IMR-90 (cell line): ENCODE results near the gene PLA2G10. TPM values are rescaled to one million over a fixed set of nuclear protein-coding genes. Genes with fewer than 3 reads are reported as not detected.
"Not testable (repeated sequence)": the region's sequence is repeated elsewhere in the genome, so short reads cannot be mapped to it uniquely, and the experiment has no call there.

ENCODE experiments used
- ATAC-seq: fragments of 200-7000 bp; cut with Tn5 transposase; 2 replicates; pipeline ENCODE4 v1.9.1; 2020; ENCODE audit warnings: low read depth, mild to moderate bottlenecking, moderate library complexity
- BruUV-seq: library from RNA; stranded (reverse); fragments of 400-500 nt; replicated peaks from 2 replicates; lab custom pipeline; 2021; lab: Mats Ljungman, UMichigan
- CTCF ChIA-PET: fragments of 300-600 bp; formaldehyde crosslinking; extraction: SDS; loops from one replicate; lab custom pipeline; 2021; ENCODE audit warnings: antibody characterized with exemption; lab: Yijun Ruan, JAX
- POLR2A ChIA-PET: fragments of 300-600 bp; sonication (Branson Sonifier 250); formaldehyde crosslinking; loops from one replicate; lab custom pipeline; 2022; ENCODE audit warnings: antibody characterized with exemption; ENCODE audit not compliant: unreplicated experiment; lab: Charles Lee
- DNase-seq: peaks from one replicate; pipeline ENCODE4 v3.0.0; 2013
- H2AFZ ChIP-seq: replicated peaks from 2 replicates; pipeline ENCODE3; 2013; ENCODE audit warnings: low read length, mild to moderate bottlenecking; ENCODE audit not compliant: poor library complexity
- H2AK5ac ChIP-seq: 2 replicates; pipeline ENCODE4 v1.6.1; 2013; ENCODE audit warnings: low read depth, low read length, inconsistent platforms
- H2AK9ac ChIP-seq: replicated peaks from 2 replicates; pipeline ENCODE3; 2013; ENCODE audit warnings: mild to moderate bottlenecking, low read depth, low read length, moderate library complexity; ENCODE audit not compliant: poor library complexity
- H2BK120ac ChIP-seq: 2 replicates; pipeline ENCODE4 v1.6.1; 2013; ENCODE audit warnings: low read depth, low read length, inconsistent platforms
- H2BK15ac ChIP-seq: 3 replicates; pipeline ENCODE4 v1.6.1; 2013; ENCODE audit warnings: low read depth, low read length, inconsistent platforms
- H2BK20ac ChIP-seq: 2 replicates; pipeline ENCODE4 v1.6.1; 2013; ENCODE audit warnings: low read depth, mild to moderate bottlenecking, inconsistent platforms, low read length, moderate library complexity
- H2BK5ac ChIP-seq: 2 replicates; pipeline ENCODE4 v1.6.1; 2013; ENCODE audit warnings: mild to moderate bottlenecking, low read depth, low read length, inconsistent platforms; ENCODE audit not compliant: poor library complexity, severe bottlenecking
- H3K14ac ChIP-seq: replicated peaks from 2 replicates; pipeline ENCODE4 v1.6.1; 2013; ENCODE audit warnings: low read depth, low read length, inconsistent platforms
- H3K18ac ChIP-seq: 2 replicates; pipeline ENCODE4 v1.6.1; 2013; ENCODE audit warnings: low read depth, low read length, control low read depth
- H3K23ac ChIP-seq: 2 replicates; pipeline ENCODE4 v1.6.1; 2013; ENCODE audit warnings: low read depth, low read length, inconsistent platforms
- H3K27ac ChIP-seq: 2 replicates; pipeline ENCODE4 v1.5.1; 2013; ENCODE audit warnings: mild to moderate bottlenecking, control low read depth, low read length; ENCODE audit not compliant: insufficient read depth
- H3K27me3 ChIP-seq: 2 replicates; pipeline ENCODE4 v1.6.1; 2013; ENCODE audit warnings: low read length; ENCODE audit not compliant: control insufficient read depth, insufficient read depth
- H3K36me3 ChIP-seq: 2 replicates; pipeline ENCODE4 v1.6.1; 2013; ENCODE audit warnings: low read length, mixed read lengths; ENCODE audit not compliant: control insufficient read depth, insufficient read depth
- H3K4ac ChIP-seq: 2 replicates; pipeline ENCODE4 v1.6.1; 2013; ENCODE audit warnings: low read depth, low read length, inconsistent platforms
- H3K4me1 ChIP-seq: 2 replicates; pipeline ENCODE4 v1.6.1; 2013; ENCODE audit warnings: low read length, mixed read lengths; ENCODE audit not compliant: control insufficient read depth, insufficient read depth
- H3K4me2 ChIP-seq: 2 replicates; pipeline ENCODE4 v1.6.1; 2013; ENCODE audit warnings: low read depth, mild to moderate bottlenecking, control low read depth, low read length, moderate library complexity
- H3K4me3 ChIP-seq: 2 replicates; pipeline ENCODE4 v1.5.1; 2013; ENCODE audit warnings: low read depth, mild to moderate bottlenecking, control low read depth, low read length, moderate library complexity; ENCODE audit not compliant: insufficient read depth
- H3K56ac ChIP-seq: 2 replicates; pipeline ENCODE4 v1.6.1; 2013; ENCODE audit warnings: low read length, inconsistent platforms; ENCODE audit not compliant: insufficient read depth; ENCODE audit errors: extremely low read depth
- H3K79me1 ChIP-seq, 2 experiments: 2 replicates each; pipeline ENCODE4 v1.6.1; 2013; ENCODE audit warnings: low read length in 2 of 2, inconsistent platforms in 1 of 2, low read depth in 1 of 2
- H3K9ac ChIP-seq: 2 replicates; pipeline ENCODE4 v1.6.1; 2013; ENCODE audit warnings: low read depth, low read length, control low read depth
- H3K9me1 ChIP-seq: 2 replicates; pipeline ENCODE4 v1.6.1; 2013; ENCODE audit warnings: low read length, inconsistent platforms; ENCODE audit not compliant: insufficient read depth
- H3K9me3 ChIP-seq: 2 replicates; pipeline ENCODE4 v1.6.1; 2013; ENCODE audit warnings: low read length; ENCODE audit not compliant: control insufficient read depth, insufficient read depth
- H4K20me1 ChIP-seq: 2 replicates; pipeline ENCODE4 v1.6.1; 2013; ENCODE audit warnings: low read length, inconsistent platforms; ENCODE audit not compliant: insufficient read depth
- H4K5ac ChIP-seq: 2 replicates; pipeline ENCODE4 v1.6.1; 2013; ENCODE audit warnings: mild to moderate bottlenecking, low read depth, low read length, control low read depth
- H4K8ac ChIP-seq, 2 experiments: 2 replicates each; pipeline ENCODE4 v1.6.1; 2013; ENCODE audit warnings: low read depth in 2 of 2, low read length in 2 of 2, control low read depth in 1 of 2, inconsistent platforms in 1 of 2
- H4K91ac ChIP-seq: 2 replicates; pipeline ENCODE4 v1.6.1; 2013; ENCODE audit warnings: low read depth, low read length, inconsistent platforms; ENCODE audit not compliant: insufficient read depth
- WGBS, 2 experiments: methylation state at CpG; one replicate each; pipeline versions ENCODE4 v1.1.5 to v1.1.7; 2013; ENCODE audit warnings: missing lambda C conversion rate in 2 of 2; ENCODE audit not compliant: insufficient read length in 1 of 2; ENCODE audit errors: extremely low coverage in 2 of 2; 5-methylcytosine and 5-hydroxymethylcytosine counted together
- dilution Hi-C: fragments of 300-500 bp; cut with HindIII; formaldehyde crosslinking; loops from one replicate; pipeline ENCODE4 v1.14.3; 2018; ENCODE audit warnings: low sequenced_read_pairs; ENCODE audit not compliant: unreplicated experiment
- in situ Hi-C: fragments of 300-500 bp; cut with MboI; formaldehyde crosslinking; loops from 3 replicates; pipeline ENCODE4 v1.14.3; 2019; ENCODE audit warnings: low sequenced_read_pairs, inconsistent platforms, mixed read lengths
- intact Hi-C: fragments of 100-400 bp; cut with micrococcal nuclease; formaldehyde crosslinking; loops from 2 replicates; pipeline ENCODE4 v1.10.0; 2022
- polyA plus RNA-seq, 3 experiments: library from polyadenylated mRNA; depleted of rRNA; stranded (reverse); fragments of >200 nt; gene quantifications; 2 replicates each; pipeline ENCODE4 v1.2.3, GENCODE V29; 2012; ENCODE audit warnings: low replicate concordance in 1 of 3
- total RNA-seq: library from RNA; depleted of rRNA; stranded (reverse); fragments of >200 nt; gene quantifications from 2 replicates; pipeline ENCODE4 v1.2.3, GENCODE V29; 2012

The PLA2G10 gene
- total and polyA plus RNA-seq, 2 of the 4 experiments (the other 2 are of a cell fraction): not detected

GRCh38 chr16:14733233-14733632 lies 39.1 kb upstream of the PLA2G10 start:
- DNase-seq, H3K14ac ChIP-seq, H3K4me3 ChIP-seq, H3K27me3 ChIP-seq, H3K23ac ChIP-seq, H3K79me1 ChIP-seq, H3K9ac ChIP-seq, ATAC-seq, H2BK5ac ChIP-seq, H3K36me3 ChIP-seq, in situ Hi-C loops, H2BK20ac ChIP-seq, dilution Hi-C loops, H3K4me1 ChIP-seq, H2AK9ac ChIP-seq, CTCF ChIA-PET, H2BK15ac ChIP-seq, H3K18ac ChIP-seq, H3K9me3 ChIP-seq, H4K8ac ChIP-seq, POLR2A ChIA-PET, H4K20me1 ChIP-seq, H3K9me1 ChIP-seq, H2AK5ac ChIP-seq, BruUV-seq, H2BK120ac ChIP-seq, H3K27ac ChIP-seq, H2AFZ ChIP-seq, H3K4ac ChIP-seq, H4K5ac ChIP-seq, H3K56ac ChIP-seq, H4K91ac ChIP-seq, intact Hi-C loops, H3K4me2 ChIP-seq: not testable (repeated sequence)
- WGBS, 2 experiments: no CpG with 5 or more reads among the region's 28 CpGs

GRCh38 chr16:14703156-14704011 lies 9.3 kb upstream of the PLA2G10 start, which contains the start of gene NPIPA3:
Gene NPIPA3, plus strand, starts transcription at chr16:14703411. Its CDS starts 5,533 bp downstream, at chr16:14708944.
- H4K5ac ChIP-seq, H2AK9ac ChIP-seq, H2BK20ac ChIP-seq, H3K9me1 ChIP-seq, H2BK15ac ChIP-seq, H2BK120ac ChIP-seq, H3K4ac ChIP-seq, H4K91ac ChIP-seq, DNase-seq, H3K4me1 ChIP-seq, BruUV-seq, POLR2A ChIA-PET, H4K20me1 ChIP-seq, intact Hi-C loops, H3K36me3 ChIP-seq, H3K14ac ChIP-seq, H3K4me2 ChIP-seq, H3K79me1 ChIP-seq, H3K18ac ChIP-seq, H3K27ac ChIP-seq, H4K8ac ChIP-seq, H3K9me3 ChIP-seq, dilution Hi-C loops, H2AFZ ChIP-seq, H3K9ac ChIP-seq, H3K56ac ChIP-seq, H3K4me3 ChIP-seq, in situ Hi-C loops, CTCF ChIA-PET, H2AK5ac ChIP-seq, H3K23ac ChIP-seq, H2BK5ac ChIP-seq, H3K27me3 ChIP-seq: not testable (repeated sequence)
- ATAC-seq: peak; percentile 100
- WGBS, 2 experiments: no CpG with 5 or more reads among the region's 73 CpGs
